Esophagus squamous epithelium (tissue), 4 donors: ENCODE results near the gene CREG1.

Experiments
- POLR2A ChIP-seq, 4 donors: fragments of 450-650 bp; IDR thresholded peaks; one replicate each; pipeline ENCODE4 v1.6.1; 2017; ENCODE audit warnings: antibody characterized with exemption in 4 of 4, mild to moderate bottlenecking in 4 of 4, moderate library complexity in 3 of 4
- TF ChIP-seq, protein P1 (sequence below), 6 experiments: fragments of 450-650 bp in 4 of 6; fragments of 200-600 bp in 2 of 6; sonication (generic) in 2 of 6; IDR thresholded peaks; one replicate each; pipeline ENCODE4 v1.5.1; 2016 to 2019; ENCODE audit warnings: antibody characterized with exemption in 6 of 6, mild to moderate bottlenecking in 4 of 6, moderate library complexity in 4 of 6

DNA sequence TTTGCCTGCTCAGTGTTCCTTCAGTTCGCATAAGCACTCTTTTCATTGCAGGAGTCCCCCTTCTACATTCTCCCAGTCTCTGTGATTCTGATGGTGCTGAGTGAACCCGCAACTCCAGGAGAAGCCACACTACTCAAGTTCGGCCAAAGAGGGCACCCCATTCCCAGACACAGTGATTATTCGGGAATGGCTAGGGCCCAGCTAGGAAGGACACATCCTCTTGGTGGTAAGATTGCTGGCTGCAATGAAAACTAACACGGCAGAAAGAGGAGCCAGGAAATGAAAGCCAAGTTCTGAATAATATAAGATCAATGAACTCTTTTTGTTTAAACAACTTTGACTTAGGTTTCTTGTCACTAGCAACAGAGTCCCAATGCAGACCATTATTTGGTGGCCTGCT lies 14.9 kb downstream of the CREG1 start:
- TF ChIP-seq, protein P1, sequence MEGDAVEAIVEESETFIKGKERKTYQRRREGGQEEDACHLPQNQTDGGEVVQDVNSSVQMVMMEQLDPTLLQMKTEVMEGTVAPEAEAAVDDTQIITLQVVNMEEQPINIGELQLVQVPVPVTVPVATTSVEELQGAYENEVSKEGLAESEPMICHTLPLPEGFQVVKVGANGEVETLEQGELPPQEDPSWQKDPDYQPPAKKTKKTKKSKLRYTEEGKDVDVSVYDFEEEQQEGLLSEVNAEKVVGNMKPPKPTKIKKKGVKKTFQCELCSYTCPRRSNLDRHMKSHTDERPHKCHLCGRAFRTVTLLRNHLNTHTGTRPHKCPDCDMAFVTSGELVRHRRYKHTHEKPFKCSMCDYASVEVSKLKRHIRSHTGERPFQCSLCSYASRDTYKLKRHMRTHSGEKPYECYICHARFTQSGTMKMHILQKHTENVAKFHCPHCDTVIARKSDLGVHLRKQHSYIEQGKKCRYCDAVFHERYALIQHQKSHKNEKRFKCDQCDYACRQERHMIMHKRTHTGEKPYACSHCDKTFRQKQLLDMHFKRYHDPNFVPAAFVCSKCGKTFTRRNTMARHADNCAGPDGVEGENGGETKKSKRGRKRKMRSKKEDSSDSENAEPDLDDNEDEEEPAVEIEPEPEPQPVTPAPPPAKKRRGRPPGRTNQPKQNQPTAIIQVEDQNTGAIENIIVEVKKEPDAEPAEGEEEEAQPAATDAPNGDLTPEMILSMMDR (IDR thresholded peaks at IDR 0.05), result no peak
- no peak for TF ChIP-seq POLR2A (IDR thresholded peaks at IDR 0.05)
